HepG2 (cell line): ENCODE data around the gene FBF1. TPM values are rescaled to one million over a fixed set of nuclear protein-coding genes. Genes with fewer than 3 reads are reported as not detected.

Experiments used
- ATAC-seq: fragments of 200-7000 bp; cut with Tn5 transposase; 3 replicates; pipeline ENCODE4 v1.9.1; 2020; ENCODE audit warnings: mild to moderate bottlenecking, moderate library complexity
- BruUV-seq: library from RNA; stranded (reverse); fragments of 400-500 nt; replicated peaks from 2 replicates; lab custom pipeline; 2021; lab: Mats Ljungman, UMichigan
- CTCF ChIA-PET: fragments of 300-600 bp; formaldehyde crosslinking; extraction: SDS; loops from one replicate; lab custom pipeline; 2021; ENCODE audit warnings: low total read pairs, inconsistent platforms, low intra/inter-chr PET ratio; lab: Yijun Ruan, JAX
- POLR2A ChIA-PET: fragments of 350-600 bp; sonication (Branson Sonifier 250); formaldehyde crosslinking; loops from one replicate; lab custom pipeline; 2020; ENCODE audit warnings: antibody characterized with exemption, inconsistent platforms; lab: Yijun Ruan, JAX
- DNase-seq: peaks from one replicate; pipeline ENCODE4 v3.0.0-alpha.2; 2015; ENCODE audit warnings: low spot score
- FAIRE-seq: peaks from 3 replicates; lab custom pipeline; 2011; peaks lifted over from hg19 to GRCh38; lab: Jason Lieb, UNC
- H2AFZ ChIP-seq: one replicate; pipeline ENCODE4 v1.6.1; 2011; ENCODE audit warnings: low read length, inconsistent platforms
- H3K27ac ChIP-seq: fragments of 300-600 bp; 3 replicates; pipeline ENCODE4 v1.8.0; 2011; ENCODE audit warnings: mixed run types, mild to moderate bottlenecking, mixed read lengths, low read length, inconsistent platforms; ENCODE audit not compliant: insufficient read depth; ENCODE audit errors: extremely low read length
- H3K27me3 ChIP-seq, 2 experiments: fragments of 200-600 bp in 1 of 2; 2 replicates in 1 of 2; 3 replicates in 1 of 2; pipeline versions ENCODE4 v1.6.0 to v1.8.0; 2011; ENCODE audit warnings: low read length in 2 of 2, mild to moderate bottlenecking in 2 of 2, moderate library complexity in 2 of 2, inconsistent platforms in 1 of 2; ENCODE audit not compliant: insufficient read depth in 2 of 2, control insufficient read depth in 1 of 2
- H3K36me3 ChIP-seq, 2 experiments: fragments of 200-600 bp in 1 of 2; replicated peaks in 1 of 2; 2 replicates in 1 of 2; 3 replicates in 1 of 2; pipeline versions ENCODE4 v1.5.1 to v1.8.0; 2011; ENCODE audit warnings: low read length in 2 of 2, inconsistent platforms in 1 of 2; ENCODE audit not compliant: insufficient read depth in 2 of 2, control insufficient read depth in 1 of 2
- H3K4me1 ChIP-seq: 2 replicates; pipeline ENCODE4 v1.5.1; 2012; ENCODE audit warnings: low read length, inconsistent platforms; ENCODE audit not compliant: insufficient read depth
- H3K4me2 ChIP-seq: 2 replicates; pipeline ENCODE4 v1.6.0; 2011; ENCODE audit warnings: low read depth, low read length, inconsistent platforms
- H3K4me3 ChIP-seq, 3 experiments: fragments of 200-600 bp in 1 of 3; sonication (generic), shearing (Covaris generic) in 1 of 3; replicated peaks in 1 of 3; 2 replicates each; pipeline ENCODE4 v1.5.1; 2011 to 2016; ENCODE audit warnings: low read length in 3 of 3, inconsistent platforms in 2 of 3, low read depth in 2 of 3, mild to moderate bottlenecking in 2 of 3, control low read depth in 1 of 3, mixed read lengths in 1 of 3; ENCODE audit not compliant: insufficient read depth in 1 of 3
- H3K79me2 ChIP-seq: one replicate; pipeline ENCODE4 v1.6.1; 2011; ENCODE audit warnings: low read length, inconsistent platforms; ENCODE audit not compliant: insufficient read depth
- H3K9ac ChIP-seq: 2 replicates; pipeline ENCODE4 v1.6.0; 2011; ENCODE audit warnings: mild to moderate bottlenecking, low read depth, low read length, inconsistent platforms; ENCODE audit not compliant: insufficient read depth
- H3K9me3 ChIP-seq: 2 replicates; pipeline ENCODE4 v1.5.1; 2012; ENCODE audit warnings: mild to moderate bottlenecking, low read length
- H4K20me1 ChIP-seq: 2 replicates; pipeline ENCODE4 v1.6.0; 2011; ENCODE audit warnings: inconsistent platforms, mild to moderate bottlenecking, low read length, moderate library complexity; ENCODE audit not compliant: insufficient read depth
- HINFP ChIP-seq: sonication (generic); formaldehyde crosslinking; IDR thresholded peaks from 2 replicates; pipeline ENCODE4 v1.4.0; 2020; ENCODE audit warnings: low read depth, mild to moderate bottlenecking, missing genetic modification reagents
- ISX ChIP-seq: sonication (generic); formaldehyde crosslinking; conservative IDR thresholded peaks from 2 replicates; pipeline ENCODE4 v1.5.0; 2020; ENCODE audit warnings: missing genetic modification reagents
- MAZ ChIP-seq, 2 experiments: sonication (generic) in 1 of 2; formaldehyde crosslinking in 1 of 2; IDR thresholded peaks; 2 replicates each; pipeline versions ENCODE4 v1.5.0 to v1.6.1; 2012 to 2020; ENCODE audit warnings: low read depth in 2 of 2, mild to moderate bottlenecking in 2 of 2, borderline replicate concordance in 1 of 2, improper control_type of control experiment in 1 of 2, low read length in 1 of 2, missing genetic modification reagents in 1 of 2, moderate library complexity in 1 of 2
- MYC ChIP-seq: sonication (generic); formaldehyde crosslinking; IDR thresholded peaks from 2 replicates; pipeline ENCODE4 v1.9.0; 2021; ENCODE audit warnings: missing genetic modification reagents, borderline replicate concordance
- NAIF1 ChIP-seq: sonication (generic); formaldehyde crosslinking; IDR thresholded peaks from 2 replicates; pipeline ENCODE4 v1.5.0; 2020; ENCODE audit warnings: mild to moderate bottlenecking, missing genetic modification reagents, borderline replicate concordance
- NCOA2 ChIP-seq: sonication (generic); formaldehyde crosslinking; IDR thresholded peaks from 2 replicates; pipeline ENCODE4 v1.8.0; 2022; ENCODE audit warnings: inconsistent platforms
- NPAS2 ChIP-seq: sonication (generic); formaldehyde crosslinking; IDR thresholded peaks from 2 replicates; pipeline ENCODE4 v1.8.0; 2022; ENCODE audit warnings: mild to moderate bottlenecking, missing genetic modification reagents, borderline replicate concordance
- ZKSCAN5 ChIP-seq: sonication (generic); formaldehyde crosslinking; IDR thresholded peaks from 2 replicates; pipeline ENCODE4 v1.5.1; 2020; ENCODE audit warnings: mild to moderate bottlenecking, missing genetic modification reagents
- ZNF33B ChIP-seq: sonication (generic); formaldehyde crosslinking; IDR thresholded peaks from 2 replicates; pipeline ENCODE4 v1.5.1; 2020; ENCODE audit warnings: mild to moderate bottlenecking, missing genetic modification reagents
- ZNF563 ChIP-seq: sonication (generic); formaldehyde crosslinking; IDR thresholded peaks from 2 replicates; pipeline ENCODE4 v1.8.0; 2022; ENCODE audit warnings: mild to moderate bottlenecking, moderate library complexity, missing genetic modification reagents
- WGBS: methylation state at CpG from one replicate; pipeline ENCODE4 v1.1.6; 2017; ENCODE audit warnings: low lambda C conversion rate; 5-methylcytosine and 5-hydroxymethylcytosine counted together
- in situ Hi-C: cut with HindIII; loops from 2 replicates; pipeline ENCODE4 v1.10.0; 2017; ENCODE audit warnings: low pct_unique_long_range_greater_than_20kb; ENCODE audit not compliant: extremely low pct_ligation_motif_present
- intact Hi-C: fragments of 100-400 bp; cut with micrococcal nuclease; formaldehyde crosslinking; loops from one replicate; pipeline ENCODE4 v1.10.0; 2022; ENCODE audit not compliant: unreplicated experiment
- polyA plus RNA-seq, 8 experiments: library from polyadenylated mRNA; depleted of rRNA in 3 of 8; stranded (reverse) in 7 of 8; unstranded in 1 of 8; fragments of >200 nt; fragmentation: Illumina TruSeq in 4 of 8; extraction: Trizol in 4 of 8; gene quantifications; 2 replicates each; pipeline versions ENCODE4 v1.2.1 to v1.2.3, GENCODE V29; 2011 to 2016; ENCODE audit warnings: low read depth in 4 of 8, missing spikeins in 1 of 8, mixed read lengths in 1 of 8; ENCODE audit not compliant: insufficient read depth in 1 of 8
- total RNA-seq, 5 experiments: library from RNA; depleted of rRNA; stranded (reverse); fragments of >200 nt; fragmentation: Illumina TruSeq; extraction: Trizol; gene quantifications; 2 replicates each; pipeline ENCODE4 v1.2.3, GENCODE V29; 2016; ENCODE audit warnings: low read depth in 1 of 5
- TF ChIP-seq, protein P1 (sequence below): sonication (generic); formaldehyde crosslinking; IDR thresholded peaks from 2 replicates; pipeline ENCODE4 v1.4.0; 2020; ENCODE audit warnings: missing genetic modification reagents, low read depth, mild to moderate bottlenecking, borderline replicate concordance
- TF ChIP-seq, protein P2 (sequence below): fragments of 450-650 bp; IDR thresholded peaks from 2 replicates; pipeline ENCODE4 v1.6.1; 2017
- TF ChIP-seq, protein P3 (sequence below), 2 experiments: sonication (generic) in 1 of 2; formaldehyde crosslinking in 1 of 2; IDR thresholded peaks; 2 replicates each; pipeline versions ENCODE4 v1.4.0 to v1.6.1; 2016 to 2020; ENCODE audit warnings: borderline replicate concordance in 1 of 2, low read depth in 1 of 2, mild to moderate bottlenecking in 1 of 2, missing genetic modification reagents in 1 of 2

Gene FBF1
- total and polyA plus RNA-seq, 2 of the 13 experiments (the other 11 are each of a cell fraction or from before 2014, with no cell fraction given): 2.4 to 8.1 TPM

- BruUV-seq: no TSS peak
- ChIA-PET CTCF (no interaction called here), POLR2A (interaction anchor here (0.6 to 12.9 kb wide), 13 partner anchors 10 to 130 kb away, joined by 3 to 423 read pairs (median 11); partner anchors contain the start of genes GALK1, MRPL38, TRIM47 and UNC13D)
- 0 out of 2 replicates have a peak, but pooled peaks have one; percentile 14 for TF ChIP-seq NCOA2 (CRISPR knock-in tag)
- no peak for TF ChIP-seq ZKSCAN5 (CRISPR knock-in tag)
- peak; percentile 1; the same call in 1 of the 2 replicates for TF ChIP-seq MYC (CRISPR knock-in tag)
- TF ChIP-seq, protein P1, sequence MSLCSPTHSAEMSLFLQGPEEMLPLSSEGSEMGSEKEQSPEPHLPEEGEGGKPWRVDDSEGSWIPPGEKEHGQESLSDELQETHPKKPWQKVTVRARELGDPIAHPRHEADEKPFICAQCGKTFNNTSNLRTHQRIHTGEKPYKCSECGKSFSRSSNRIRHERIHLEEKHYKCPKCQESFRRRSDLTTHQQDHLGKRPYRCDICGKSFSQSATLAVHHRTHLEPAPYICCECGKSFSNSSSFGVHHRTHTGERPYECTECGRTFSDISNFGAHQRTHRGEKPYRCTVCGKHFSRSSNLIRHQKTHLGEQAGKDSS (CRISPR knock-in tag): peak; percentile 60; the same call in 1 of the 2 replicates
- TF ChIP-seq ZNF33B: no peak
- TF ChIP-seq MAZ (IDR thresholded peaks at IDR 0.05; ENCODE audit: borderline replicate concordance, low read depth, low read length): no peak
- TF ChIP-seq MAZ (CRISPR knock-in tag; IDR thresholded peaks at IDR 0.05; ENCODE audit: low read depth): 0 out of 2 replicates have a peak, but pooled peaks have one; percentile 34
- TF ChIP-seq ZNF563 (CRISPR knock-in tag): 0 out of 2 replicates have a peak, but pooled peaks have one; percentile 37
- 0 out of 2 replicates have a peak, but pooled peaks have one; percentile 18 for TF ChIP-seq HINFP
- TF ChIP-seq NPAS2 (CRISPR knock-in tag): no peak
- TF ChIP-seq, protein P2, sequence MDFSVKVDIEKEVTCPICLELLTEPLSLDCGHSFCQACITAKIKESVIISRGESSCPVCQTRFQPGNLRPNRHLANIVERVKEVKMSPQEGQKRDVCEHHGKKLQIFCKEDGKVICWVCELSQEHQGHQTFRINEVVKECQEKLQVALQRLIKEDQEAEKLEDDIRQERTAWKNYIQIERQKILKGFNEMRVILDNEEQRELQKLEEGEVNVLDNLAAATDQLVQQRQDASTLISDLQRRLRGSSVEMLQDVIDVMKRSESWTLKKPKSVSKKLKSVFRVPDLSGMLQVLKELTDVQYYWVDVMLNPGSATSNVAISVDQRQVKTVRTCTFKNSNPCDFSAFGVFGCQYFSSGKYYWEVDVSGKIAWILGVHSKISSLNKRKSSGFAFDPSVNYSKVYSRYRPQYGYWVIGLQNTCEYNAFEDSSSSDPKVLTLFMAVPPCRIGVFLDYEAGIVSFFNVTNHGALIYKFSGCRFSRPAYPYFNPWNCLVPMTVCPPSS: no peak
- no peak for TF ChIP-seq NAIF1 (CRISPR knock-in tag)
- 0 out of 2 replicates have a peak, but pooled peaks have one; percentile 17 for TF ChIP-seq ISX (CRISPR knock-in tag)
- TF ChIP-seq, protein P3, sequence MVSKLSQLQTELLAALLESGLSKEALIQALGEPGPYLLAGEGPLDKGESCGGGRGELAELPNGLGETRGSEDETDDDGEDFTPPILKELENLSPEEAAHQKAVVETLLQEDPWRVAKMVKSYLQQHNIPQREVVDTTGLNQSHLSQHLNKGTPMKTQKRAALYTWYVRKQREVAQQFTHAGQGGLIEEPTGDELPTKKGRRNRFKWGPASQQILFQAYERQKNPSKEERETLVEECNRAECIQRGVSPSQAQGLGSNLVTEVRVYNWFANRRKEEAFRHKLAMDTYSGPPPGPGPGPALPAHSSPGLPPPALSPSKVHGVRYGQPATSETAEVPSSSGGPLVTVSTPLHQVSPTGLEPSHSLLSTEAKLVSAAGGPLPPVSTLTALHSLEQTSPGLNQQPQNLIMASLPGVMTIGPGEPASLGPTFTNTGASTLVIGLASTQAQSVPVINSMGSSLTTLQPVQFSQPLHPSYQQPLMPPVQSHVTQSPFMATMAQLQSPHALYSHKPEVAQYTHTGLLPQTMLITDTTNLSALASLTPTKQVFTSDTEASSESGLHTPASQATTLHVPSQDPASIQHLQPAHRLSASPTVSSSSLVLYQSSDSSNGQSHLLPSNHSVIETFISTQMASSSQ (IDR thresholded peaks at IDR 0.05; ENCODE audit: low read depth): no peak
- TF ChIP-seq, protein P3 (CRISPR knock-in tag; IDR thresholded peaks at IDR 0.05; ENCODE audit: borderline replicate concordance): 0 out of 2 replicates have a peak, but pooled peaks have one; percentile 9
Observed at GRCh38 chr17:75893305-75894048, 47.4 kb downstream of the FBF1 start.

More at GRCh38 chr17:75893305-75894048, 47.4 kb downstream of the FBF1 start:
- H3K4me3 ChIP-seq: peak overlapping the region; percentile 26 to 83 (median 51); a peak in 5 of 6 replicates
- DNase-seq (no peak), FAIRE-seq (no peak), ATAC-seq (no peak)
- intact Hi-C loops: loop anchor here (5.0 kb wide), 1 partner anchor 36 kb away; the partner anchor contains the start of gene WBP2
- no peak overlapping the region for H2AFZ ChIP-seq
- H4K20me1 ChIP-seq: no peaks in the 10 kb centered on the region
- peaks cover 3 to 8% of the 10 kb centered on the region in 2 experiments; a peak in 2 of 5 replicates for H3K36me3 ChIP-seq
- H3K27ac ChIP-seq: no peak overlapping the region
- peaks cover 61% of the 10 kb centered on the region for H3K4me1 ChIP-seq
- WGBS: 19% methylated on average over 16 of the region's 18 CpGs
- in situ Hi-C loops: no loop called here
- peaks cover 10% of the 10 kb centered on the region for H3K79me2 ChIP-seq
- H3K9me3 ChIP-seq: no peaks in the 10 kb centered on the region
- no peaks in the 10 kb centered on the region for H3K27me3 ChIP-seq
- peak overlapping the region; percentile 71 for H3K9ac ChIP-seq
- peak overlapping the region; percentile 91 for H3K4me2 ChIP-seq
